Left ventricle myocardium inferior (tissue), 1 donor: ENCODE results near the gene HOXC11. TPM values are rescaled to one million over a fixed set of nuclear protein-coding genes. Genes with fewer than 3 reads are reported as not detected.

Experiments used
- DNase-seq: peaks from one replicate; pipeline ENCODE4 v3.0.0-alpha.2; 2020
- H3K27ac ChIP-seq: fragments of 200-600 bp; replicated peaks from 2 replicates; pipeline ENCODE4 v1.8.0; 2021
- H3K27me3 ChIP-seq: fragments of 200-600 bp; 2 replicates; pipeline ENCODE4 v1.8.0; 2021; ENCODE audit warnings: low read depth
- H3K36me3 ChIP-seq: fragments of 200-600 bp; 2 replicates; pipeline ENCODE4 v1.8.0; 2021
- H3K4me1 ChIP-seq: fragments of 200-600 bp; 2 replicates; pipeline ENCODE4 v1.8.0; 2021
- H3K4me3 ChIP-seq: fragments of 200-600 bp; 2 replicates; pipeline ENCODE4 v1.8.0; 2021; ENCODE audit warnings: mild to moderate bottlenecking, moderate library complexity
- H3K9me3 ChIP-seq: fragments of 200-600 bp; replicated peaks from 2 replicates; pipeline ENCODE4 v1.8.0; 2021
- intact Hi-C: fragments of 100-400 bp; cut with micrococcal nuclease; formaldehyde crosslinking; loops from one replicate; pipeline ENCODE4 v1.11.0; 2022
- total RNA-seq: library from RNA; stranded (reverse); fragmentation: NEBNext Ultra II Directional; extraction: Animal tissue kit (Norgen Biotek cat#: 25700); gene quantifications from one replicate; pipeline ENCODE4 v1.2.1, GENCODE V29; 2021
- TF ChIP-seq, protein P1 (sequence below): fragments of 200-600 bp; IDR thresholded peaks from 2 replicates; pipeline ENCODE4 v1.8.0; 2021; ENCODE audit warnings: antibody characterized with exemption, mild to moderate bottlenecking, borderline replicate concordance
- donor health status: DM: no; HTN: yes; CAD: no; lungs with severe emphysema.

The HOXC11 gene
- total RNA-seq, 1 donor from 2014 or later = not detected

DNA sequence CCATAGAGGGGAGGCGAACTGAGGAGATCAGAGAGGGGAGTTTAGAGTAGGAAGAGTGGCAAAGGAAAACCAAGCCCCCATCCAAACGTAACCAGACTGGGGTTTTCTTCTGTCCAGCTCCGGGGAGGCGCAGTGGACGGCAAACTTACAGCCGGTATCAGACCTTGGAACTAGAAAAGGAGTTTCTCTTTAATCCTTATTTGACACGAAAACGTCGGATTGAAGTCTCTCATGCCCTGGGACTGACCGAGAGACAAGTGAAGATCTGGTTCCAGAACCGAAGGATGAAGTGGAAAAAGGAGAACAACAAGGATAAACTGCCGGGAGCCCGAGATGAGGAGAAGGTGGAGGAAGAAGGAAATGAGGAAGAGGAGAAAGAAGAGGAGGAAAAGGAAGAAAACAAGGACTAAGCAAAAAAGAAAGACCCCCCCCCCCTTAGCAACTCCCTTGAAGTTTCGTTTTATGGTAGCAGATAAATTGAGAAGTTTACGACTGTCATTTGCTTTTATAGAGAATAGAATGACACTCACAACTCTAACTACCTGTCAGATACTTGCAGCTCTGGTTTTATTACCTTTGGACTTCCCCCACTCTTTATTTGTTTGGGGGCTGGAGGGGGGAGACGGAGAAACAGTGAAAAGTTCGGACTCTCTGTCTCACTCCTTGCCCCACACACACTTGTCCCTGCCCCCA is 38.2 kb downstream of the HOXC11 start:
- H3K4me1 ChIP-seq = peaks cover 22% of the 10 kb centered on the region
- intact Hi-C loops = no loop called here

DNA sequence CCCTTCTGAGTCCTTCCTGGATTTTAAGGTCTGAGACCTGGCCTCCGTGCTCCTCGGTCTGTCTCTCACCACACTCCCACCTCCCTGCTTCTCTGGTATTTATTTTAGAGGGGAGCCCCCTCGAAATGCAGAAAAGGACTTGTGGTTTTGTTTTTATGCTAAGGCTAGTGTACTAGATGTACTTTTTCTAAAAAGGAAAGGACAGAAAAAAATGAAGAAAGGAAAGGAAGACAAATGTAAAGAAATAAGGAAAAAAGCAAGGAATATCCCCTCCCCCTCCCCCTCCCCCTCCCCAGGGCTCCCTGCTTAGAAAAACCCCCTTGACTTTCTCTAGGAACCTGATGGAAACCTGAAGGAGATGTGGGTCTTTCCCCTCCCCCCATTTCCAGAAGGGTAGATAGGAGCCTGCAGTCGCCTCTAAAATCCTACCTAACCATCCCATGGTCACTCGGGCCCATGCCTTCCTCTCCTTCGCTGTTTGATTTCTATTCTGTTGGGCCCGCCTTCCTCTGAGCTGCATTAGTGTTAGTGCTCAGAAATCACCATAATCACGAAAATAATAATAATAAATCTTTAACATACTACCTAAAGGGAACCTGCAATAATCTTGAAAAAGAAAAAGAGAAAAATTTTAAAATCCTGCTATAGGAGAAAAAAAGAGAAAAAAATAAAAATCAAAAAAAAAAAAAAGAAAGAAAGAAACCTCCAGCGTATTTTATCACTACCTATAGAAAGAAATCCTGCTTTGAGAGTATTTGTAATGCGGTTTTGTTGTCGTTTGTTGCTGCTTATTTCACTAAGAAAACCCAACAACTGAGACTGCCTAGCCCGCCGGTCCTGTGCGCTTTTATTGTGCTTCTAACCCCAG is 39.0 kb downstream of the HOXC11 start:
- Histone ChIP-seq H3K4me3 (no peak overlapping the region), H3K36me3 (no peaks in the 10 kb centered on the region), H3K9me3 (no peaks in the 10 kb centered on the region), H3K27me3 (peaks cover 98% of the 10 kb centered on the region), H3K4me1 (peaks cover 19% of the 10 kb centered on the region), H3K27ac (no peak overlapping the region)
- TF ChIP-seq, protein P1, sequence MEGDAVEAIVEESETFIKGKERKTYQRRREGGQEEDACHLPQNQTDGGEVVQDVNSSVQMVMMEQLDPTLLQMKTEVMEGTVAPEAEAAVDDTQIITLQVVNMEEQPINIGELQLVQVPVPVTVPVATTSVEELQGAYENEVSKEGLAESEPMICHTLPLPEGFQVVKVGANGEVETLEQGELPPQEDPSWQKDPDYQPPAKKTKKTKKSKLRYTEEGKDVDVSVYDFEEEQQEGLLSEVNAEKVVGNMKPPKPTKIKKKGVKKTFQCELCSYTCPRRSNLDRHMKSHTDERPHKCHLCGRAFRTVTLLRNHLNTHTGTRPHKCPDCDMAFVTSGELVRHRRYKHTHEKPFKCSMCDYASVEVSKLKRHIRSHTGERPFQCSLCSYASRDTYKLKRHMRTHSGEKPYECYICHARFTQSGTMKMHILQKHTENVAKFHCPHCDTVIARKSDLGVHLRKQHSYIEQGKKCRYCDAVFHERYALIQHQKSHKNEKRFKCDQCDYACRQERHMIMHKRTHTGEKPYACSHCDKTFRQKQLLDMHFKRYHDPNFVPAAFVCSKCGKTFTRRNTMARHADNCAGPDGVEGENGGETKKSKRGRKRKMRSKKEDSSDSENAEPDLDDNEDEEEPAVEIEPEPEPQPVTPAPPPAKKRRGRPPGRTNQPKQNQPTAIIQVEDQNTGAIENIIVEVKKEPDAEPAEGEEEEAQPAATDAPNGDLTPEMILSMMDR = no peak
- intact Hi-C loops = no loop called here
- DNase-seq = no peak

More for the DNA sequence above, 38.2 kb downstream of the HOXC11 start:
- DNase-seq = no peak
- H3K4me3 ChIP-seq = no peak overlapping the region
- no peaks in the 10 kb centered on the region for H3K9me3 ChIP-seq
- no peak overlapping the region for H3K27ac ChIP-seq
- TF ChIP-seq, protein P1 = no peak
- H3K36me3 ChIP-seq = no peaks in the 10 kb centered on the region
- H3K27me3 ChIP-seq = peaks cover 98% of the 10 kb centered on the region

DNA sequence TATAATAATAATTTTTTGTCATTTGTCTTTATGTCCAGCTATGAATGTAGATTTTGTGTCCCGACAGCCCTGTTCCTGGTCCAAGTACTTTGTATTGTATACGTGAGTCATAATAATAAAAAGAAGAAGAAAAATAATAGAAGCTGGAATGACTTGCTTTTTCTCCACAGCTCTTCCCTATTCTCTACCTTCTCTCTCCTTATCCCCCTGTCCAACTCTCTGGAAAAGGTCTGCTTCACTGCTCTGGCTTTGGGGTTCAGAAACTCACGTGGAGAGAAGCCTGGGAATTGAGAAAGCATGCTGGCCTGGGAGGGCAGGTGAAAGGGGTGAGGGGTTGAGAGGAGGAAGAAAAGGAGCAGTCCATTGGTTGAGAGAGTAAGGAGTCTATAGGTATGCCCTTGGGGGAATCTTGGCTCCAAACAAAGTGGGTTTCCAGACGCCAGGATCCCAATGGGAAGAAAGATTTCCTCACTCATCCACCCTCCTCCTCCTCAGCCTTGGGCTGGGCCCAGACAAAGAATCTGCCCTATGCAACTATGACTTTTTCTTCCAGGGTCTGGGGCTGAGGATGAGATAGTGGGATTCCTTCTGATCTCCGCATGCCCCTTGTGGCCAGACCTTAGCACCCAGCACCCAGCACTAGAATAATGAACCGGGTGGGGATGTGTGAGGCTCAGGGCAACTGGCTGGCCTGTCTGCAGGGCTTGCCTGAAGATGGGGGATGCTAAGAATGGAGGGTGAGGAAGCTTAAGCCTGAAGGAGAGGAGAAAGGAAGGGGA is 39.9 kb downstream of the HOXC11 start:
- Histone ChIP-seq H3K9me3 (no peaks in the 10 kb centered on the region), H3K4me1 (peaks cover 28% of the 10 kb centered on the region), H3K36me3 (no peaks in the 10 kb centered on the region), H3K27ac (no peak overlapping the region), H3K4me3 (no peak overlapping the region), H3K27me3 (peaks cover 98% of the 10 kb centered on the region)
- intact Hi-C loops = no loop called here
- TF ChIP-seq, protein P1 = no peak
- DNase-seq = no peak

DNA sequence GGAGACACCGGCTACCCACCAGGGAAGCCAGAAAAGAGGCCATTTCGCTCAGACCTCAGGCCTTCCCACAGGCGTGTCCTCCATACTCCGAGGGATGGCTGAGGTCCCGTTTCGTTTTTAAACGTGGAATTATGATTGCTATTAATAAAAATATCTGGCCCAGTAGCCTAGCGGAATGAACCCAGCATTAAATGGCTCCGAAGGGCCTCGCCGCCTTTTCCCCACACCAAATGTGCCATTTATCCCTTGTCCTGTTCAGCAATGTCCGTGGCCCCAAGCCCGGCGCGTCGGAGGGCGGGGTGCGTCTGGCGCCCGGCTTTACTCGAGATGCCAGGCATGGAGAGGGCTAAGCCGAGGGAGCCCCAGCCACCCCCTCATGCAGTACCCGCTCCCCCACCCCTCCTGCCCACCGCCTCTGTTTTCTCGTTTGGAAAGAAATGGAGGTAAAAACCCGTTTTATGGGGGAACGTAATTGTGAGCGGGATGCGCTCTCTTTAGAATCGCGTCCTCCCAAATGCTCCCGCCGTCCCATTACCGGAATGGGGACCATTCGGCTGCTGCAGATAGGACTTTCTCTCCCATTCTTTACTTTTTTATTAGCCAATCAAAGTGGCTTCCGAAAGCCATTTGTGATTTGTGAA is 41.6 kb downstream of the HOXC11 start:
- TF ChIP-seq, protein P1 = no peak
- no peak overlapping the region for H3K4me3 ChIP-seq
- H3K4me1 ChIP-seq = peaks cover 38% of the 10 kb centered on the region
- intact Hi-C loops = no loop called here
- no peaks in the 10 kb centered on the region for H3K9me3 ChIP-seq
- H3K27me3 ChIP-seq = peaks cover 100% of the 10 kb centered on the region
- H3K36me3 ChIP-seq = no peaks in the 10 kb centered on the region
- H3K27ac ChIP-seq = no peak overlapping the region
- DNase-seq = no peak
